Hepatocyte (in vitro differentiated cells): ENCODE measurements around the gene EDN1.

Experiments
- CTCF ChIP-seq: fragments of 200-600 bp; sonication (generic); IDR thresholded peaks from 2 replicates; pipeline ENCODE4 v1.5.1; 2016; ENCODE audit warnings: antibody characterized with exemption, mild to moderate bottlenecking; ENCODE audit not compliant: poor library complexity
- EZH2 ChIP-seq: fragments of 200-600 bp; sonication (generic); IDR thresholded peaks from 2 replicates; pipeline ENCODE4 v1.6.1; 2016; ENCODE audit warnings: antibody characterized with exemption, mild to moderate bottlenecking, borderline replicate concordance

- no peak for TF ChIP-seq CTCF
- TF ChIP-seq EZH2, result no peak
Measured at GRCh38 chr6:12245360-12245759, 44.8 kb upstream of the EDN1 start.
